OCI-LY7 (cell line): ENCODE data around the gene LRP10. TPM values are rescaled to one million over a fixed set of nuclear protein-coding genes. Genes with fewer than 3 reads are reported as not detected.

ENCODE experiments used
- BruUV-seq: library from RNA; stranded (reverse); fragments of 400-500 nt; replicated peaks from 2 replicates; lab custom pipeline; 2021; lab: Mats Ljungman, UMichigan
- CTCF ChIA-PET: fragments of 300-600 bp; sonication (Branson Sonifier 250); formaldehyde crosslinking; loops from one replicate; lab custom pipeline; 2022; ENCODE audit warnings: antibody characterized with exemption; ENCODE audit not compliant: unreplicated experiment; lab: Charles Lee
- POLR2A ChIA-PET: fragments of 300-600 bp; sonication (Branson Sonifier 250); formaldehyde crosslinking; loops from one replicate; lab custom pipeline; 2022; ENCODE audit warnings: antibody characterized with exemption; lab: Charles Lee
- DNase-seq: peaks from one replicate; pipeline ENCODE4 v3.0.0-alpha.2; 2015; ENCODE audit warnings: low spot score
- H2AFZ ChIP-seq: fragments of 200-600 bp; sonication (generic), shearing (Covaris generic); 2 replicates; pipeline ENCODE4 v1.6.1; 2014; ENCODE audit warnings: mild to moderate bottlenecking, antibody characterized with exemption, low read length, moderate library complexity
- H3K27ac ChIP-seq: fragments of 200-600 bp; sonication (generic); 2 replicates; pipeline ENCODE4 v1.5.1; 2014; ENCODE audit warnings: mixed run types, low read depth, mild to moderate bottlenecking, moderate library complexity, low read length, inconsistent platforms; ENCODE audit not compliant: poor library complexity, severe bottlenecking
- H3K36me3 ChIP-seq: fragments of 200-600 bp; sonication (generic); 2 replicates; pipeline ENCODE4 v1.6.1; 2014; ENCODE audit warnings: mild to moderate bottlenecking, antibody characterized with exemption, low read length, moderate library complexity, mixed read lengths; ENCODE audit not compliant: insufficient read depth
- H3K4me1 ChIP-seq: fragments of 200-600 bp; sonication (generic); 2 replicates; pipeline ENCODE4 v1.5.1; 2014; ENCODE audit warnings: mild to moderate bottlenecking, low read length; ENCODE audit not compliant: insufficient read depth, poor library complexity, severe bottlenecking
- H3K4me2 ChIP-seq: fragments of 200-600 bp; sonication (generic); 2 replicates; pipeline ENCODE4 v1.6.1; 2014; ENCODE audit warnings: mild to moderate bottlenecking, low read length
- H3K4me3 ChIP-seq: fragments of 200-600 bp; sonication (generic); 2 replicates; pipeline ENCODE4 v1.5.1; 2014; ENCODE audit warnings: mild to moderate bottlenecking, low read depth, low read length; ENCODE audit not compliant: poor library complexity, severe bottlenecking
- H3K79me2 ChIP-seq: fragments of 200-600 bp; sonication (generic); 2 replicates; pipeline ENCODE4 v1.6.1; 2016; ENCODE audit warnings: low read depth, mild to moderate bottlenecking, low read length, moderate library complexity, mixed read lengths; ENCODE audit not compliant: insufficient read depth
- H3K9me2 ChIP-seq: fragments of 200-600 bp; sonication (generic); 2 replicates; pipeline ENCODE4 v1.6.1; 2016; ENCODE audit warnings: mild to moderate bottlenecking, low read length, mixed read lengths; ENCODE audit not compliant: insufficient read depth
- H3K9me3 ChIP-seq: fragments of 200-600 bp; sonication (generic); 2 replicates; pipeline ENCODE4 v1.6.1; 2014; ENCODE audit warnings: mild to moderate bottlenecking, mixed run types, low read length, mixed read lengths
- H4K20me1 ChIP-seq: fragments of 200-600 bp; sonication (generic); 2 replicates; pipeline ENCODE4 v1.6.1; 2014; ENCODE audit warnings: mild to moderate bottlenecking, antibody characterized with exemption, low read length, moderate library complexity, mixed read lengths; ENCODE audit not compliant: insufficient read depth
- CTCF ChIP-seq: fragments of 200-600 bp; sonication (generic); conservative IDR thresholded peaks from 2 replicates; pipeline ENCODE4 v1.5.1; 2014; ENCODE audit warnings: mild to moderate bottlenecking, antibody characterized with exemption, low read length, moderate library complexity, mixed read lengths
- EZH2phosphoT487 ChIP-seq: fragments of 200-600 bp; sonication (generic); IDR thresholded peaks from 2 replicates; pipeline ENCODE4 v1.6.1; 2018; ENCODE audit warnings: low read depth, borderline replicate concordance, mild to moderate bottlenecking, mixed run types, antibody characterized with exemption, low read length, moderate library complexity, mixed read lengths
- intact Hi-C: fragments of 100-400 bp; cut with micrococcal nuclease; formaldehyde crosslinking; loops from one replicate; pipeline ENCODE4 v1.10.0; 2022; ENCODE audit not compliant: unreplicated experiment
- total RNA-seq, 2 experiments: library from RNA; depleted of rRNA in 1 of 2; stranded (reverse); fragments of >200 nt in 1 of 2; shearing (Covaris generic) in 1 of 2; gene quantifications; 2 replicates each; pipeline ENCODE4 v1.2.3, GENCODE V29; 2014 to 2022

Gene LRP10
- total RNA-seq, 2 experiments from 2014 or later = 25.5 to 55.1 TPM

- peak overlapping the region; percentile 96 for H3K27ac ChIP-seq
- CTCF ChIA-PET = interaction anchor here (0.6 to 2.0 kb wide), 3 partner anchors 11 to 13 kb away, joined by 3 to 5 read pairs (median 3); no protein-coding TSS in a partner anchor
- intact Hi-C loops = loop anchor here (1.0 to 5.0 kb wide), 3 partner anchors 15 to 964 kb away; partner anchors contain the start of gene LRP10
- H3K4me2 ChIP-seq = peak overlapping the region; percentile 79
- peak overlapping the region; percentile 71 for H3K4me3 ChIP-seq
- no peaks in the 10 kb centered on the region for H4K20me1 ChIP-seq
- no peaks in the 10 kb centered on the region for H3K79me2 ChIP-seq
- no peaks in the 10 kb centered on the region for H3K9me3 ChIP-seq
- peaks cover 80% of the 10 kb centered on the region for H3K4me1 ChIP-seq
- peak; percentile 86 for DNase-seq
- no peaks in the 10 kb centered on the region for H3K36me3 ChIP-seq
- TF ChIP-seq CTCF (peak; percentile 65), EZH2phosphoT487 (no peak)
- POLR2A ChIA-PET = interaction anchor here (0.6 to 7.6 kb wide), 8 partner anchors 13 to 461 kb away, joined by 3 to 65 read pairs (median 4); partner anchors contain the start of genes LRP10 and RBM23
- no peaks in the 10 kb centered on the region for H3K9me2 ChIP-seq
- peak overlapping the region; percentile 43; the same call in 1 of the 2 replicates for H2AFZ ChIP-seq
- no TSS peak for BruUV-seq
Measured at GRCh38 chr14:22886500-22887259, 15.1 kb downstream of the LRP10 start.

GRCh38 chr14:22887260-22887989 is 15.9 kb downstream of the LRP10 start:
- H2AFZ ChIP-seq = peak overlapping the region; percentile 43; the same call in 1 of the 2 replicates
- no peak for TF ChIP-seq EZH2phosphoT487
- no peak for TF ChIP-seq CTCF
- POLR2A ChIA-PET = interaction anchor here (0.6 to 7.6 kb wide), 11 partner anchors 12 to 94 kb away, joined by 4 to 65 read pairs (median 6); partner anchors contain the start of genes HAUS4, LRP10, PRMT5 and RBM23
- no peaks in the 10 kb centered on the region for H4K20me1 ChIP-seq
- H3K4me3 ChIP-seq = peak overlapping the region; percentile 71
- no peaks in the 10 kb centered on the region for H3K9me3 ChIP-seq
- CTCF ChIA-PET = interaction anchor here (1.0 to 1.3 kb wide), 2 partner anchors 14 to 16 kb away, joined by 4 read pairs; partner anchors contain the start of gene LRP10
- H3K79me2 ChIP-seq = no peaks in the 10 kb centered on the region
- intact Hi-C loops = loop anchor here (1.0 to 5.0 kb wide), 3 partner anchors 16 to 965 kb away; partner anchors contain the start of gene LRP10
- peak overlapping the region; percentile 96 for H3K27ac ChIP-seq
- peaks cover 77% of the 10 kb centered on the region for H3K4me1 ChIP-seq
- H3K4me2 ChIP-seq = peak overlapping the region; percentile 79
- no peaks in the 10 kb centered on the region for H3K36me3 ChIP-seq
- H3K9me2 ChIP-seq = no peaks in the 10 kb centered on the region
- peak; percentile 98 for DNase-seq
- BruUV-seq = TSS peak; percentile 89
